Calu3 (cell line): ENCODE results near the gene SPECC1. TPM values are rescaled to one million over a fixed set of nuclear protein-coding genes. Genes with fewer than 3 reads are reported as not detected.

Source experiments
- BruUV-seq: library from RNA; stranded (reverse); fragments of 400-500 nt; replicated peaks from 2 replicates; lab custom pipeline; 2021; lab: Mats Ljungman, UMichigan
- CTCF ChIA-PET: fragments of 300-600 bp; sonication (Branson Sonifier 250); formaldehyde crosslinking; loops from one replicate; lab custom pipeline; 2022; ENCODE audit warnings: antibody characterized with exemption; lab: Charles Lee
- DNase-seq: peaks from one replicate; pipeline ENCODE4 v3.0.0; 2022
- H3K27ac Mint-ChIP-seq: one replicate; pipeline ENCODE4 v1.8.0; 2022; ENCODE audit warnings: mixed read lengths; ENCODE audit not compliant: unreplicated experiment
- H3K27me3 Mint-ChIP-seq: one replicate; pipeline ENCODE4 v1.8.0; 2022; ENCODE audit warnings: mixed read lengths; ENCODE audit not compliant: unreplicated experiment
- H3K36me3 Mint-ChIP-seq: one replicate; pipeline ENCODE4 v1.8.0; 2022; ENCODE audit warnings: mild to moderate bottlenecking, moderate library complexity, mixed read lengths; ENCODE audit not compliant: insufficient read depth, unreplicated experiment
- H3K4me1 Mint-ChIP-seq: one replicate; pipeline ENCODE4 v1.8.0; 2022; ENCODE audit warnings: mild to moderate bottlenecking, low read depth, mixed read lengths; ENCODE audit not compliant: unreplicated experiment
- H3K4me3 Mint-ChIP-seq: one replicate; pipeline ENCODE4 v1.8.0; 2022; ENCODE audit warnings: mild to moderate bottlenecking, low read depth, moderate library complexity, mixed read lengths; ENCODE audit not compliant: unreplicated experiment
- H3K9me3 Mint-ChIP-seq: one replicate; pipeline ENCODE4 v1.8.0; 2022; ENCODE audit warnings: low read depth, mixed read lengths; ENCODE audit not compliant: unreplicated experiment
- CTCF ChIP-seq: fragments of 200-600 bp; IDR thresholded peaks from one replicate; pipeline ENCODE4 v1.8.0; 2022; ENCODE audit warnings: antibody characterized with exemption; ENCODE audit not compliant: unreplicated experiment
- intact Hi-C: fragments of 100-400 bp; cut with micrococcal nuclease; formaldehyde crosslinking; loops from one replicate; pipeline ENCODE4 v1.10.0; 2022; ENCODE audit not compliant: unreplicated experiment
- total RNA-seq: library from RNA; stranded (reverse); gene quantifications from 2 replicates; pipeline ENCODE4 v1.2.3, GENCODE V29; 2022

The SPECC1 gene
- total RNA-seq, 1 experiment from 2014 or later, result 53.5 TPM

- Mint-ChIP-seq H3K4me3 (no peak overlapping the region), H3K27ac (no peak overlapping the region), H3K4me1 (peaks cover 35% of the 10 kb centered on the region), H3K27me3 (no peaks in the 10 kb centered on the region), H3K36me3 (no peaks in the 10 kb centered on the region), H3K9me3 (no peaks in the 10 kb centered on the region)
- CTCF ChIA-PET, result no interaction called here
- no peak for DNase-seq
- no TSS peak for BruUV-seq
- intact Hi-C loops, result no loop called here
- TF ChIP-seq CTCF, result no peak
These were observed 177.9 kb downstream of the SPECC1 start for GRCh38 chr17:20187049-20187448.

GRCh38 chr17:20189302-20189701 lies 180.1 kb downstream of the SPECC1 start:
- no peaks in the 10 kb centered on the region for H3K27me3 Mint-ChIP-seq
- TF ChIP-seq CTCF, result no peak
- no peak overlapping the region for H3K27ac Mint-ChIP-seq
- no TSS peak for BruUV-seq
- H3K9me3 Mint-ChIP-seq, result no peaks in the 10 kb centered on the region
- CTCF ChIA-PET, result no interaction called here
- no peaks in the 10 kb centered on the region for H3K36me3 Mint-ChIP-seq
- H3K4me3 Mint-ChIP-seq, result no peak overlapping the region
- peaks cover 35% of the 10 kb centered on the region for H3K4me1 Mint-ChIP-seq
- DNase-seq, result no peak
- intact Hi-C loops, result no loop called here

GRCh38 chr17:20189979-20190378 lies 180.8 kb downstream of the SPECC1 start:
- Mint-ChIP-seq H3K27me3 (no peaks in the 10 kb centered on the region), H3K27ac (no peak overlapping the region), H3K4me3 (no peak overlapping the region), H3K4me1 (peaks cover 35% of the 10 kb centered on the region), H3K36me3 (no peaks in the 10 kb centered on the region), H3K9me3 (no peaks in the 10 kb centered on the region)
- TF ChIP-seq CTCF, result no peak
- no TSS peak for BruUV-seq
- no peak for DNase-seq
- CTCF ChIA-PET, result no interaction called here
- intact Hi-C loops, result no loop called here

GRCh38 chr17:20190605-20191004 lies 181.4 kb downstream of the SPECC1 start:
- no peak for TF ChIP-seq CTCF
- peaks cover 35% of the 10 kb centered on the region for H3K4me1 Mint-ChIP-seq
- CTCF ChIA-PET, result interaction anchor here (0.6 kb wide), 1 partner anchor 69 kb away, joined by 3 read pairs; no protein-coding TSS in a partner anchor
- no TSS peak for BruUV-seq
- no peak overlapping the region for H3K27ac Mint-ChIP-seq
- H3K27me3 Mint-ChIP-seq, result no peaks in the 10 kb centered on the region
- intact Hi-C loops, result no loop called here
- DNase-seq, result no peak
- no peaks in the 10 kb centered on the region for H3K36me3 Mint-ChIP-seq
- no peaks in the 10 kb centered on the region for H3K9me3 Mint-ChIP-seq
- no peak overlapping the region for H3K4me3 Mint-ChIP-seq
